T-helper 17 cell (primary cell): ENCODE results near the gene IFNE. TPM values are rescaled to one million over a fixed set of nuclear protein-coding genes. Genes with fewer than 3 reads are reported as not detected.
A peak's percentile ranks its signal among the peaks of the same experiment; 100 is the strongest.

Source experiments
- ATAC-seq: fragments of 150-1000 bp; cut with Tn5 transposase; 2 replicates; pipeline ENCODE4 v1.10.0; 2021; ENCODE audit warnings: mild to moderate bottlenecking, moderate library complexity
- DNase-seq, 3 donors: peaks; one replicate each; pipeline versions ENCODE4 v3.0.0 to v3.0.0-alpha.2; 2020 to 2021
- H3K9me3 ChIP-seq: one replicate; pipeline ENCODE4 v1.7.0; 2013; ENCODE audit warnings: low read length, mild to moderate bottlenecking; ENCODE audit not compliant: control insufficient read depth, poor library complexity, severe bottlenecking
- H3K27ac Mint-ChIP-seq: one replicate; pipeline ENCODE4 v1.8.0; 2022; ENCODE audit warnings: mild to moderate bottlenecking, moderate library complexity, mixed read lengths
- H3K27me3 Mint-ChIP-seq: one replicate; pipeline ENCODE4 v1.8.0; 2022; ENCODE audit warnings: mixed read lengths
- H3K36me3 Mint-ChIP-seq: one replicate; pipeline ENCODE4 v1.8.0; 2022; ENCODE audit warnings: low read depth, mixed read lengths
- H3K4me1 Mint-ChIP-seq: one replicate; pipeline ENCODE4 v1.8.0; 2022; ENCODE audit warnings: mild to moderate bottlenecking, mixed read lengths
- H3K4me3 Mint-ChIP-seq: one replicate; pipeline ENCODE4 v1.8.0; 2022; ENCODE audit warnings: mild to moderate bottlenecking, moderate library complexity, mixed read lengths
- total RNA-seq, 4 donors: library from RNA in 2 of 4; stranded (reverse) in 2 of 4; gene quantifications; one replicate each; pipeline ENCODE4 v1.2.3 and lab custom pipeline; 2022 to 2026

IFNE gene
- total RNA-seq, 2 donors from 2014 or later = not detected

GRCh38 chr9:21510806-21511205, 28.7 kb upstream of the IFNE start:
- Mint-ChIP-seq H3K36me3 (no peaks in the 10 kb centered on the region), H3K27me3 (peaks cover 5% of the 10 kb centered on the region)
- ATAC-seq = no peak

GRCh38 chr9:21507483-21507790, 25.3 kb upstream of the IFNE start:
- H3K9me3 ChIP-seq = no peaks in the 10 kb centered on the region
- Mint-ChIP-seq H3K36me3 (no peaks in the 10 kb centered on the region), H3K4me1 (peaks cover 13% of the 10 kb centered on the region), H3K27me3 (peaks cover 5% of the 10 kb centered on the region), H3K27ac (no peak overlapping the region), H3K4me3 (no peak overlapping the region)
- ATAC-seq (no peak), DNase-seq (no peak)

More at GRCh38 chr9:21510806-21511205, 28.7 kb upstream of the IFNE start:
- no peak for DNase-seq
- Mint-ChIP-seq H3K4me3 (no peak overlapping the region), H3K27ac (no peak overlapping the region), H3K4me1 (peaks cover 13% of the 10 kb centered on the region)
- no peaks in the 10 kb centered on the region for H3K9me3 ChIP-seq

GRCh38 chr9:21506626-21507482, 24.7 kb upstream of the IFNE start:
- H3K27me3 Mint-ChIP-seq = peaks cover 5% of the 10 kb centered on the region
- no peaks in the 10 kb centered on the region for H3K9me3 ChIP-seq
- H3K36me3 Mint-ChIP-seq = no peaks in the 10 kb centered on the region
- ATAC-seq (no peak), DNase-seq (no peak)
- H3K27ac Mint-ChIP-seq = peak overlapping the region; percentile 4
- H3K4me1 Mint-ChIP-seq = peaks cover 13% of the 10 kb centered on the region
- H3K4me3 Mint-ChIP-seq = peak overlapping the region; percentile 70

GRCh38 chr9:21505425-21506179, 23.5 kb upstream of the IFNE start:
- peaks cover 5% of the 10 kb centered on the region for H3K27me3 Mint-ChIP-seq
- no peak overlapping the region for H3K27ac Mint-ChIP-seq
- ATAC-seq (no peak), DNase-seq (no peak)
- no peaks in the 10 kb centered on the region for H3K36me3 Mint-ChIP-seq
- peaks cover 13% of the 10 kb centered on the region for H3K4me1 Mint-ChIP-seq
- H3K4me3 Mint-ChIP-seq = peak overlapping the region; percentile 60
- no peaks in the 10 kb centered on the region for H3K9me3 ChIP-seq

- no peaks in the 10 kb centered on the region for H3K9me3 ChIP-seq
- peaks cover 13% of the 10 kb centered on the region for H3K4me1 Mint-ChIP-seq
- ATAC-seq (no peak), DNase-seq (no peak)
- peaks cover 6% of the 10 kb centered on the region for H3K27me3 Mint-ChIP-seq
- no peak overlapping the region for H3K27ac Mint-ChIP-seq
- no peak overlapping the region for H3K4me3 Mint-ChIP-seq
- no peaks in the 10 kb centered on the region for H3K36me3 Mint-ChIP-seq
These were observed 22.8 kb upstream of the IFNE start for GRCh38 chr9:21504894-21505293.

GRCh38 chr9:21504113-21504512, 22.0 kb upstream of the IFNE start:
- no peaks in the 10 kb centered on the region for H3K36me3 Mint-ChIP-seq
- no peak overlapping the region for H3K27ac Mint-ChIP-seq
- H3K27me3 Mint-ChIP-seq = peaks cover 11% of the 10 kb centered on the region
- H3K4me1 Mint-ChIP-seq = peaks cover 13% of the 10 kb centered on the region
- H3K9me3 ChIP-seq = no peaks in the 10 kb centered on the region
- ATAC-seq (no peak), DNase-seq (no peak)
- H3K4me3 Mint-ChIP-seq = no peak overlapping the region

GRCh38 chr9:21502586-21502985, 20.5 kb upstream of the IFNE start:
- Mint-ChIP-seq H3K4me3 (no peak overlapping the region), H3K36me3 (no peaks in the 10 kb centered on the region)

GRCh38 chr9:21499912-21500311, 17.8 kb upstream of the IFNE start:
- peaks cover 8% of the 10 kb centered on the region for H3K27me3 Mint-ChIP-seq

More at GRCh38 chr9:21502586-21502985, 20.5 kb upstream of the IFNE start:
- DNase-seq (no peak), ATAC-seq (no peak)
- no peaks in the 10 kb centered on the region for H3K9me3 ChIP-seq
- peaks cover 6% of the 10 kb centered on the region for H3K27me3 Mint-ChIP-seq
- H3K4me1 Mint-ChIP-seq = peaks cover 13% of the 10 kb centered on the region
- H3K27ac Mint-ChIP-seq = no peak overlapping the region

GRCh38 chr9:21491756-21492155, 9.6 kb upstream of the IFNE start:
- ATAC-seq (no peak), DNase-seq (no peak)
- H3K9me3 ChIP-seq = no peaks in the 10 kb centered on the region
- Mint-ChIP-seq H3K4me3 (no peak overlapping the region), H3K27ac (no peak overlapping the region), H3K27me3 (peaks cover 42% of the 10 kb centered on the region), H3K4me1 (peaks cover 4% of the 10 kb centered on the region), H3K36me3 (peaks cover 6% of the 10 kb centered on the region)

More at GRCh38 chr9:21499912-21500311, 17.8 kb upstream of the IFNE start:
- Mint-ChIP-seq H3K36me3 (no peaks in the 10 kb centered on the region), H3K27ac (no peak overlapping the region), H3K4me1 (no peaks in the 10 kb centered on the region), H3K4me3 (no peak overlapping the region)
- no peak for ATAC-seq
- no peak for DNase-seq
- H3K9me3 ChIP-seq = no peaks in the 10 kb centered on the region

GRCh38 chr9:21481470-21482056, 550 bp downstream of the IFNE start:
- H3K9me3 ChIP-seq = no peaks in the 10 kb centered on the region
- H3K27ac Mint-ChIP-seq = no peak overlapping the region
- peaks cover 7% of the 10 kb centered on the region for H3K27me3 Mint-ChIP-seq
- no peaks in the 10 kb centered on the region for H3K36me3 Mint-ChIP-seq
- H3K4me3 Mint-ChIP-seq = no peak overlapping the region
- peaks cover 4% of the 10 kb centered on the region for H3K4me1 Mint-ChIP-seq
- ATAC-seq (no peak), DNase-seq (no peak)

- H3K9me3 ChIP-seq = no peaks in the 10 kb centered on the region
- H3K4me3 Mint-ChIP-seq = no peak overlapping the region
- DNase-seq = no peak
- H3K4me1 Mint-ChIP-seq = peaks cover 4% of the 10 kb centered on the region
- no peak for ATAC-seq
- peaks cover 20% of the 10 kb centered on the region for H3K27me3 Mint-ChIP-seq
- peaks cover 2% of the 10 kb centered on the region for H3K36me3 Mint-ChIP-seq
- H3K27ac Mint-ChIP-seq = no peak overlapping the region
These were observed 2.9 kb downstream of the IFNE start for GRCh38 chr9:21479152-21479702.

GRCh38 chr9:21477466-21477865, 4.6 kb downstream of the IFNE start:
- no peak overlapping the region for H3K27ac Mint-ChIP-seq
- H3K4me3 Mint-ChIP-seq = no peak overlapping the region
- DNase-seq = no peak
- H3K27me3 Mint-ChIP-seq = peaks cover 18% of the 10 kb centered on the region
- H3K36me3 Mint-ChIP-seq = peaks cover 2% of the 10 kb centered on the region
- no peaks in the 10 kb centered on the region for H3K9me3 ChIP-seq
- H3K4me1 Mint-ChIP-seq = peaks cover 4% of the 10 kb centered on the region
- ATAC-seq = no peak

- no peaks in the 10 kb centered on the region for H3K9me3 ChIP-seq
- Mint-ChIP-seq H3K27me3 (peaks cover 18% of the 10 kb centered on the region), H3K4me1 (no peaks in the 10 kb centered on the region), H3K36me3 (peaks cover 2% of the 10 kb centered on the region), H3K27ac (no peak overlapping the region), H3K4me3 (no peak overlapping the region)
- DNase-seq (no peak), ATAC-seq (no peak)
These were observed 8.9 kb downstream of the IFNE start for GRCh38 chr9:21473236-21473635.
